ENCODE results near the gene NMT1. TPM values are rescaled to one million over a fixed set of nuclear protein-coding genes. Genes with fewer than 3 reads are reported as not detected.

NMT1 gene
- total RNA-seq, 6 donors from 2014 or later: 55.1 to 132 (median 92.3) TPM

DNA sequence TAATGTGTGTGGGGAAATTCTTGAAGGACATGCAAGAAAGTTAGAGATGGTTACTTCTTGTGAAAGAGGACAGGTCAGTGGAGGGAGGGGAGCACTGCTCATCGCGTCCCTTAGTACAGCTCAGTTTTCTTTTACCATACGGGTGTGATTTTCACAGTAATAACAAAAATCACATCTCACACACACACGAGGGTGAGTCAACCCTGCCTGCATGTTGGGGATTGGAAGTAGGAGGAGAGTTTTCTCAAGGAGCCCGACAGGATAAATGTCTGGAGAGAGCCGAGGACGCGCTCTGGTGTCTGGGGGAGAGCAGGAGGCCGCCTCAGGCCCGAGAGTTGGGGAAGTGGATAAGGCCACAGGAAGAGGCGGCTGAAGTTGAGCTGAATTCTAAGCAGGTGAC is 54.8 kb downstream of the NMT1 start:
- no peak for DNase-seq
- no peak for ATAC-seq (ENCODE audit: low FRiP score in 2 of 2)
- H3K36me3 ChIP-seq: peaks cover 0 to 65% (median 7%) of the 10 kb centered on the region in 4 donors
- H3K27me3 ChIP-seq: no peaks in the 10 kb centered on the region
- H3K9me3 ChIP-seq: no peaks in the 10 kb centered on the region
- TF ChIP-seq EP300 (IDR thresholded peaks at IDR 0.05) (no peak), POLR2AphosphoS5 (IDR thresholded peaks at IDR 0.05) (no peak), POLR2A (IDR thresholded peaks at IDR 0.05) (no peak)
- TF ChIP-seq, protein P1, sequence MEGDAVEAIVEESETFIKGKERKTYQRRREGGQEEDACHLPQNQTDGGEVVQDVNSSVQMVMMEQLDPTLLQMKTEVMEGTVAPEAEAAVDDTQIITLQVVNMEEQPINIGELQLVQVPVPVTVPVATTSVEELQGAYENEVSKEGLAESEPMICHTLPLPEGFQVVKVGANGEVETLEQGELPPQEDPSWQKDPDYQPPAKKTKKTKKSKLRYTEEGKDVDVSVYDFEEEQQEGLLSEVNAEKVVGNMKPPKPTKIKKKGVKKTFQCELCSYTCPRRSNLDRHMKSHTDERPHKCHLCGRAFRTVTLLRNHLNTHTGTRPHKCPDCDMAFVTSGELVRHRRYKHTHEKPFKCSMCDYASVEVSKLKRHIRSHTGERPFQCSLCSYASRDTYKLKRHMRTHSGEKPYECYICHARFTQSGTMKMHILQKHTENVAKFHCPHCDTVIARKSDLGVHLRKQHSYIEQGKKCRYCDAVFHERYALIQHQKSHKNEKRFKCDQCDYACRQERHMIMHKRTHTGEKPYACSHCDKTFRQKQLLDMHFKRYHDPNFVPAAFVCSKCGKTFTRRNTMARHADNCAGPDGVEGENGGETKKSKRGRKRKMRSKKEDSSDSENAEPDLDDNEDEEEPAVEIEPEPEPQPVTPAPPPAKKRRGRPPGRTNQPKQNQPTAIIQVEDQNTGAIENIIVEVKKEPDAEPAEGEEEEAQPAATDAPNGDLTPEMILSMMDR (IDR thresholded peaks at IDR 0.05): no peak
- H3K4me3 ChIP-seq: no peak overlapping the region
- no peaks in the 10 kb centered on the region for H3K4me1 ChIP-seq
- no peak overlapping the region for H3K27ac ChIP-seq
- WGBS, 2 donors: 67 to 80% methylated on average over 11 of the region's 11 CpGs

DNA sequence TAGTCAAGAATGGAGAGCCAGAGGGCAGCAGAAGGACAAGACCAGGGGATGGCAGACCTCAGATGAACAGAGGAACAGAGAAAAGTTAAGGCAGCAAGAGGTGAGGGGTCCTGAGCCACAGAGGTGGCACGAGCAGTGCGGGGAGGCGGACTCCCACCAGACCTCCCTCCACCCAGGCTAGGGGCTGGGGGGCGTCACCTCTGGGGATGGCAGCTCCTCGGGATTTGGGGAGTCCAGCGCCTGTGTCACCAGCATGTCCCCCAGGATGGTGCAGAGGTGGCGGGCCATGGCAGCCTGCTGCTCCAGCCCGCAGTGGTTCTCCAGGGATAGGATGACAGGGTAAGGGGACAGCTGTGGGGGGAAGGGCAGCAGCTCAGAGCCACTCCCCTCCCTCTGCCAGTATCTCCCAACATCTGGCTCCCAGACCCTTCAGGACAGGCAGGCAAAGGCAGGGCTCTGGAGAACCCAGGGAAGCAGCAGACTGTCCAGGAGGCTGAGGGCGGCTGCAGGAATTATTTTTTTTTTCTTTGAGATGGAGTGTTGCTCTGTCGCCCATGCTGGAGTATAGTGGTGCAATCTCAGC is 55.4 kb downstream of the NMT1 start:
- no peaks in the 10 kb centered on the region for H3K4me1 ChIP-seq
- WGBS, 2 donors: 96 to 97% methylated on average over 8 to 10 of the region's 10 CpGs
- no peaks in the 10 kb centered on the region for H3K27me3 ChIP-seq
- peaks cover 0 to 68% (median 7%) of the 10 kb centered on the region in 4 donors for H3K36me3 ChIP-seq
- DNase-seq (no peak), ATAC-seq (ENCODE audit: low FRiP score in 2 of 2) (no peak)
- H3K4me3 ChIP-seq: no peak overlapping the region
- no peaks in the 10 kb centered on the region for H3K9me3 ChIP-seq
- H3K27ac ChIP-seq: no peak overlapping the region
- TF ChIP-seq POLR2AphosphoS5 (IDR thresholded peaks at IDR 0.05) (no peak), POLR2A (IDR thresholded peaks at IDR 0.05) (no peak), EP300 (IDR thresholded peaks at IDR 0.05) (no peak)
- TF ChIP-seq, protein P1 (IDR thresholded peaks at IDR 0.05): no peak

DNA sequence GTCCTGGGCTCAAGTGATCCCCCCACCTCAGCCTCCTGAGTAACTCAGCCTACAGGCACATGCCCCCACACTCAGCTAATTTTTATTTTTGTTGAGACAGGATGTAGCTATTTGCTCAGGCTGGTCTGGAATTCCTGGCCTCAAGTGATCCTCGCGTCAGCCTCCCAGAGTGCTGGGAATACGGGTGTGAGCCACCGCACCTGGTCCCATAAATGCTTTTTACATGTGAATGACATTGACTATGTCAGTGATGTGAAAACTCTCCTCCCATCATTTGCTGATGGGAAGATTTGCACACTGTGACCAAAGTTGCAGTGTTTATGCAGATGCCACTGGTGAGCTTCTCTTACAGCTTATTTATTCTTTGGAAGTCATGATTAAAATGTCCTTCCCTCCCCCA is 56.2 kb downstream of the NMT1 start:
- Histone ChIP-seq H3K27ac (no peak overlapping the region), H3K4me3 (no peak overlapping the region), H3K27me3 (no peaks in the 10 kb centered on the region), H3K36me3 (peaks cover 0 to 65% (median 7%) of the 10 kb centered on the region in 4 donors), H3K4me1 (peaks cover 0 to 7% (median under 1%) of the 10 kb centered on the region in 4 donors), H3K9me3 (no peaks in the 10 kb centered on the region)
- DNase-seq (no peak), ATAC-seq (ENCODE audit: low FRiP score in 2 of 2) (no peak)
- WGBS, 2 donors: 97 to 98% methylated on average over 4 of the region's 4 CpGs
- no peak for TF ChIP-seq POLR2AphosphoS5 (IDR thresholded peaks at IDR 0.05)
- TF ChIP-seq POLR2A (IDR thresholded peaks at IDR 0.05): no peak
- no peak for TF ChIP-seq EP300 (IDR thresholded peaks at IDR 0.05)

DNA sequence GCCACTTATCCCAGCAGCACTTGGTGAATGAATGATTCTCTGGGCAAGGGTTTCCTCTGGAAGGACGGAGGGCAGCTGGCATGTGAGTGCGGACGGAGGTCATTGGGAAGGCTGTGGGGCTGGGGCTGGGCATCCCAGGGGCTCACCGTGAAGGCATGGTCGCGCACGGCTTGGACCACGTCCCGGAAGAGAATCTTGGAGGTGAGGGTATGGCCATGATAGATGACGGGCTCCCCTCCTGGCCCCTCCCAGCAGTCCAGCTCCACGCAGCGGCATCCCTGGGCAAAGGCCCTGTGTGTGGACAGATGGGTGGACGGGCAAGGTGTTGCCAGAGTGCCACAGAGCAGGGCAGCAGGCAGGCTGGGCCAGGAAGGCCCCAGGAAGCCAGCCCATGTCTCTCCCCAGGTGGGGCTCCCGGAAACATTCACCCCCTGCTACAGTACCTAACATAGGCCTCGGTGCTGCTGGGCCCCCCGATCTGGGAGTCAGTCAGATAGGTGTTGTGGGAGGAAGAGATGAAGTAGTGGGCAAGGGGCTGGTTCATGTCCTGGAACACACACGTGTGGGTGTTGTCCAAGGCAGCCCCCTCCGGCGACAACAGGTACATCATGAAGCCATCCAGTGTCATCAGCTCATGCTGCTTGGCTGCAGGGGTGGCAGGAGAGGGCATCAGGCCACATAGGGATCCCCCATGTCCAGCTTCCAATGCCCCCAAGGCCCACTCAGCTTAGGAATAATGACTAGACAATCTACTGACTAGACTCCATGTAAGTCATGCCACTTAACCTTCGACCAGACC is 56.9 kb downstream of the NMT1 start:
- DNase-seq (peak in 1 of 2 donors; percentile 73), ATAC-seq (ENCODE audit: low FRiP score in 2 of 2) (no peak)
- peaks cover 3 to 14% (median 6%) of the 10 kb centered on the region in 4 donors for H3K4me1 ChIP-seq
- no peaks in the 10 kb centered on the region for H3K27me3 ChIP-seq
- H3K4me3 ChIP-seq: no peak overlapping the region
- TF ChIP-seq EP300 (IDR thresholded peaks at IDR 0.05) (no peak), POLR2AphosphoS5 (IDR thresholded peaks at IDR 0.05) (no peak), POLR2A (IDR thresholded peaks at IDR 0.05) (no peak)
- TF ChIP-seq, protein P1 (IDR thresholded peaks at IDR 0.05): no peak
- 94 to 96% methylated on average over 10 to 11 of the region's 20 CpGs for WGBS, 2 donors
- H3K9me3 ChIP-seq: no peaks in the 10 kb centered on the region
- peaks cover 0 to 58% (median 7%) of the 10 kb centered on the region in 4 donors for H3K36me3 ChIP-seq
- no peak overlapping the region for H3K27ac ChIP-seq

DNA sequence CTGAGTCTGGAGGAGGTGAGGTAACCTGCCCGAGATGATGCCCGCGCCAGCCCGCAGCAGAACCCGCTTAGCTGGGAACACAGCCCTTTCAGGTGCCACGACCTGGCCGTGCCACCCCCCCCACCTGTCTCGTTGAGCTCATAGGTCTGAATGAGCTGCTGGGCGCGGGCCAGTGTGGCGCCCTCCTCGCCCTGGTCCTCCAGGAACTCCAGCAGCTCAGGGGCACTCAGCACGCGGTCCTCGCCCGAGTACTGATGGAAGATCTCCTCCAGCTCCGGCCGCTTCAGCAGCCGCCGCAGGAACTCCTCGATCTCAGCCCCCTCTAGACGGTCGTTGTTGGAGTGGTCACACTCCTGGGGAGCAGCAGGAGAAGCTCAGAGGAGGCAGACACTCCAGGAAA is 57.6 kb downstream of the NMT1 start:
- Histone ChIP-seq H3K27me3 (no peaks in the 10 kb centered on the region), H3K9me3 (no peaks in the 10 kb centered on the region), H3K4me3 (no peak overlapping the region), H3K36me3 (peaks cover 0 to 52% (median 7%) of the 10 kb centered on the region in 4 donors), H3K27ac (no peak overlapping the region), H3K4me1 (peaks cover 8 to 18% (median 12%) of the 10 kb centered on the region in 4 donors)
- no peak for ATAC-seq (ENCODE audit: low FRiP score in 2 of 2)
- DNase-seq: peak in 1 of 2 donors; percentile 82
- WGBS, 2 donors: 87 to 88% methylated on average over 13 to 19 of the region's 23 CpGs
- TF ChIP-seq, protein P1 (IDR thresholded peaks at IDR 0.05): no peak
- TF ChIP-seq POLR2AphosphoS5 (IDR thresholded peaks at IDR 0.05) (no peak), EP300 (IDR thresholded peaks at IDR 0.05) (no peak), POLR2A (IDR thresholded peaks at IDR 0.05) (no peak)

All from upper lobe of left lung (tissue), 6 donors.